ENCODE measurements around the gene MALRD1.

Gene MALRD1

GRCh38 chr10:19184891-19185290 lies 136.3 kb downstream of the MALRD1 start:
- DNase-seq (ENCODE audit: insufficient read length, low spot score) (no peak), FAIRE-seq (no peak)
- TF ChIP-seq SPI1 (IDR thresholded peaks at IDR 0.05; ENCODE audit: low read depth, low read length) (no peak), POU2F2 (IDR thresholded peaks at IDR 0.05; ENCODE audit: low read depth, low read length) (no peak), POLR2AphosphoS5 (IDR thresholded peaks at IDR 0.05; ENCODE audit: low read depth, low read length) (no peak), POLR2A (IDR thresholded peaks at IDR 0.05; ENCODE audit: low read depth, low read length) (no peak), TAF1 (IDR thresholded peaks at IDR 0.05; ENCODE audit: low read depth, low read length) (no peak), PAX5 (IDR thresholded peaks at IDR 0.05; ENCODE audit: insufficient read depth, low read length, severe bottlenecking) (no peak)

GRCh38 chr10:19194866-19195265 lies 146.3 kb downstream of the MALRD1 start:
- DNase-seq (ENCODE audit: insufficient read length, low spot score) (no peak), FAIRE-seq (no peak)
- TF ChIP-seq POLR2AphosphoS5 (IDR thresholded peaks at IDR 0.05; ENCODE audit: low read depth, low read length) (no peak), POLR2A (IDR thresholded peaks at IDR 0.05; ENCODE audit: low read depth, low read length) (no peak), TAF1 (IDR thresholded peaks at IDR 0.05; ENCODE audit: low read depth, low read length) (no peak), PAX5 (IDR thresholded peaks at IDR 0.05; ENCODE audit: insufficient read depth, low read length, severe bottlenecking) (no peak), SPI1 (IDR thresholded peaks at IDR 0.05; ENCODE audit: low read depth, low read length) (no peak), POU2F2 (IDR thresholded peaks at IDR 0.05; ENCODE audit: low read depth, low read length) (no peak)

- TF ChIP-seq POLR2A (IDR thresholded peaks at IDR 0.05; ENCODE audit: low read depth, low read length) (no peak), SPI1 (IDR thresholded peaks at IDR 0.05; ENCODE audit: low read depth, low read length) (no peak)
- FAIRE-seq (no peak), DNase-seq (ENCODE audit: insufficient read length, low spot score) (no peak)
These were observed 147.1 kb downstream of the MALRD1 start for GRCh38 chr10:19195698-19196097.

GRCh38 chr10:19200211-19200610 lies 151.6 kb downstream of the MALRD1 start:
- no peak for DNase-seq (ENCODE audit: insufficient read length, low spot score)
- TF ChIP-seq POU2F2 (IDR thresholded peaks at IDR 0.05; ENCODE audit: low read depth, low read length) (no peak), TAF1 (IDR thresholded peaks at IDR 0.05; ENCODE audit: low read depth, low read length) (no peak), POLR2A (IDR thresholded peaks at IDR 0.05; ENCODE audit: low read depth, low read length) (no peak), PAX5 (IDR thresholded peaks at IDR 0.05; ENCODE audit: insufficient read depth, low read length, severe bottlenecking) (no peak), POLR2AphosphoS5 (IDR thresholded peaks at IDR 0.05; ENCODE audit: low read depth, low read length) (no peak), SPI1 (IDR thresholded peaks at IDR 0.05; ENCODE audit: low read depth, low read length) (no peak)
- no peak for FAIRE-seq

- TF ChIP-seq POU2F2 (IDR thresholded peaks at IDR 0.05; ENCODE audit: low read depth, low read length) (no peak), PAX5 (IDR thresholded peaks at IDR 0.05; ENCODE audit: insufficient read depth, low read length, severe bottlenecking) (no peak), SPI1 (IDR thresholded peaks at IDR 0.05; ENCODE audit: low read depth, low read length) (no peak), POLR2AphosphoS5 (IDR thresholded peaks at IDR 0.05; ENCODE audit: low read depth, low read length) (no peak), TAF1 (IDR thresholded peaks at IDR 0.05; ENCODE audit: low read depth, low read length) (no peak), POLR2A (IDR thresholded peaks at IDR 0.05; ENCODE audit: low read depth, low read length) (no peak)
- no peak for FAIRE-seq
These were observed 155.8 kb downstream of the MALRD1 start for GRCh38 chr10:19204246-19204917.

GRCh38 chr10:19209319-19209718 lies 160.7 kb downstream of the MALRD1 start:
- DNase-seq (ENCODE audit: insufficient read length, low spot score) (no peak), FAIRE-seq (no peak)

More at GRCh38 chr10:19204246-19204917, 155.8 kb downstream of the MALRD1 start:
- DNase-seq (ENCODE audit: insufficient read length, low spot score) = no peak

GRCh38 chr10:19212590-19212989 lies 164.0 kb downstream of the MALRD1 start:
- DNase-seq (ENCODE audit: insufficient read length, low spot score) (no peak), FAIRE-seq (no peak)
- TF ChIP-seq POLR2AphosphoS5 (IDR thresholded peaks at IDR 0.05; ENCODE audit: low read depth, low read length) (no peak), TAF1 (IDR thresholded peaks at IDR 0.05; ENCODE audit: low read depth, low read length) (no peak), POU2F2 (IDR thresholded peaks at IDR 0.05; ENCODE audit: low read depth, low read length) (no peak), SPI1 (IDR thresholded peaks at IDR 0.05; ENCODE audit: low read depth, low read length) (no peak), PAX5 (IDR thresholded peaks at IDR 0.05; ENCODE audit: insufficient read depth, low read length, severe bottlenecking) (no peak), POLR2A (IDR thresholded peaks at IDR 0.05; ENCODE audit: low read depth, low read length) (no peak)

More at GRCh38 chr10:19209319-19209718, 160.7 kb downstream of the MALRD1 start:
- TF ChIP-seq TAF1 (IDR thresholded peaks at IDR 0.05; ENCODE audit: low read depth, low read length) = no peak
- no peak for TF ChIP-seq POLR2AphosphoS5 (IDR thresholded peaks at IDR 0.05; ENCODE audit: low read depth, low read length)
- TF ChIP-seq PAX5 (IDR thresholded peaks at IDR 0.05; ENCODE audit: insufficient read depth, low read length, severe bottlenecking) = no peak
- no peak for TF ChIP-seq POLR2A (IDR thresholded peaks at IDR 0.05; ENCODE audit: low read depth, low read length)
- TF ChIP-seq SPI1 (IDR thresholded peaks at IDR 0.05; ENCODE audit: low read depth, low read length) = no peak
- no peak for TF ChIP-seq POU2F2 (IDR thresholded peaks at IDR 0.05; ENCODE audit: low read depth, low read length)

- TF ChIP-seq PAX5 (IDR thresholded peaks at IDR 0.05; ENCODE audit: insufficient read depth, low read length, severe bottlenecking) (no peak), POLR2A (IDR thresholded peaks at IDR 0.05; ENCODE audit: low read depth, low read length) (no peak), POU2F2 (IDR thresholded peaks at IDR 0.05; ENCODE audit: low read depth, low read length) (no peak), SPI1 (IDR thresholded peaks at IDR 0.05; ENCODE audit: low read depth, low read length) (no peak), POLR2AphosphoS5 (IDR thresholded peaks at IDR 0.05; ENCODE audit: low read depth, low read length) (no peak), TAF1 (IDR thresholded peaks at IDR 0.05; ENCODE audit: low read depth, low read length) (no peak)
- no peak for FAIRE-seq
- no peak for DNase-seq (ENCODE audit: insufficient read length, low spot score)
These were observed 172.6 kb downstream of the MALRD1 start for GRCh38 chr10:19221216-19221615.

- FAIRE-seq (no peak), DNase-seq (ENCODE audit: insufficient read length, low spot score) (no peak)
- TF ChIP-seq PAX5 (IDR thresholded peaks at IDR 0.05; ENCODE audit: insufficient read depth, low read length, severe bottlenecking) (no peak), TAF1 (IDR thresholded peaks at IDR 0.05; ENCODE audit: low read depth, low read length) (no peak), POLR2AphosphoS5 (IDR thresholded peaks at IDR 0.05; ENCODE audit: low read depth, low read length) (no peak), POU2F2 (IDR thresholded peaks at IDR 0.05; ENCODE audit: low read depth, low read length) (no peak), SPI1 (IDR thresholded peaks at IDR 0.05; ENCODE audit: low read depth, low read length) (no peak)
These were observed 177.4 kb downstream of the MALRD1 start for GRCh38 chr10:19226025-19226424.

GRCh38 chr10:19231034-19231433 lies 182.4 kb downstream of the MALRD1 start:
- no peak for FAIRE-seq
- no peak for DNase-seq (ENCODE audit: insufficient read length, low spot score)
- no peak for TF ChIP-seq POLR2AphosphoS5 (IDR thresholded peaks at IDR 0.05; ENCODE audit: low read depth, low read length)
- no peak for TF ChIP-seq PAX5 (IDR thresholded peaks at IDR 0.05; ENCODE audit: insufficient read depth, low read length, severe bottlenecking)
- TF ChIP-seq SPI1 (IDR thresholded peaks at IDR 0.05; ENCODE audit: low read depth, low read length) = no peak
- no peak for TF ChIP-seq TAF1 (IDR thresholded peaks at IDR 0.05; ENCODE audit: low read depth, low read length)
- no peak for TF ChIP-seq POLR2A (IDR thresholded peaks at IDR 0.05; ENCODE audit: low read depth, low read length)
- no peak for TF ChIP-seq POU2F2 (IDR thresholded peaks at IDR 0.05; ENCODE audit: low read depth, low read length)

All from GM12891 (cell line).